ENCODE measurements around the gene TMEM14A.

TMEM14A gene

DNA sequence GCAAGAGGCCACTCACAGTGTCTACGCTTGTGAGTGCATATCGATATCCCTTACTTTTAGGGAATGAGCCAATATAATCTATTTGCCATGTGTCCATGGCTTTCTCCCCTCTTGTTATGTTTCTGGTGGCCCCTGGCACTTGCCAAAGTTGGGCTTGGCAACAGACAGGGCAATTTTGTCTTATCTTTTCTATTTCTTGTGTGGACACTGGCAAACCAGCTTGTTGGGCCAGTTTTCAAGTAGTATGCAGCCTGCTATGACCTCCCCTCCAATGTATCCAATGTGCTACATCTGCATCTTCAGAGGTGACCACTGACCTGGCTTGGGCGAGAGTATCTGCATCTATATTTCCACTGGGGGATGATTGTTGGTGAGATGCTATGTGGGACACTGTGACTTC lies 63.2 kb downstream of the TMEM14A start:
- DNase-seq (ENCODE audit: low read depth, low spot score) = no peak

DNA sequence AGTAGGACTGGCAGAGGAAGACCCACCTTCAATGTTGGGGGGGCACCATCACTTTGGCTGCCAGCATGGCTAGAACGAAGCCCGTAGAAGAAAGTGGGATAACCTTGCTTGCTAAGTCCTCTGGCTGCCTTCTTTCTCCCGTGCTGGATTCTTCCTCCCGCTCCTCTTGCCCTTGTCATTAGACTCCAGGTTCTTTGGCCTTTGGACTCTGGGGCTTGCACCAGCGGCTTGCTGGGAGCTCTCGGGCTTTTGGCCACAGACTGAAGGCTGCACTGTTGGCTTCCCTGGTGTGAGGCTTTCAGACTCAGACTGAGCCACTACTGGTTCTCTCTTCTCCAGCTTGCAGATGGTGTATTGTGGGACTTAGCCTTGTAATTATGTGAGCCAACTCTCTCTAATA lies 64.2 kb downstream of the TMEM14A start:
- DNase-seq (ENCODE audit: low read depth, low spot score) = no peak

DNA sequence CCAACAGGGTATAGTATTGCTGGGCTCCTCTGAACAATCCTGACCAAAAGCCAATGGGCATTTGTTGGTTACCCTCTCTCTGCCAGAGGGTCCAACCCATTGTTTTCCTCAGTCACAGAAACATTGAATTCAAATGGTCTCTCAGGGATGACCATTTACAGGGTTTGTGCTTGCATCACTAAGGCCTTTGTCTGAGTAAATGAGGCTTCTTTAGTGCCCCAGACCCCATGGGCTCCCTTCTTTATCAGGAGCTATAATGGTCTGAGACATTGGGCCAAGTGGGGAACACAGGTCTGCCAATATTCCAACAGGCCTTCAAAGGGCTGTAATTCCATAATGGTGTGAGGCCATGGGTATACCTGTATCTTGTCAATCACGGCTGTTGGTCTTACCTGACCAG lies 65.2 kb downstream of the TMEM14A start:
- DNase-seq (ENCODE audit: low read depth, low spot score) = no peak

Data from astrocyte of the hippocampus (primary cell).